H1 (cell line): ENCODE results near the gene TMBIM4.

Experiments
- ATF2 ChIP-seq: IDR thresholded peaks from 2 replicates; pipeline ENCODE4 v1.6.1; 2012; ENCODE audit warnings: low read length, inconsistent platforms
- BRCA1 ChIP-seq: IDR thresholded peaks from 2 replicates; pipeline ENCODE4 v1.6.1; 2012; ENCODE audit warnings: low read depth, low read length, improper control_type of control experiment
- CTCF ChIP-seq, 3 experiments: IDR thresholded peaks; 1 replicate in 2 of 3; 2 replicates in 1 of 3; pipeline versions ENCODE4 v1.5.1 to v1.6.1; 2011; ENCODE audit warnings: low read length in 3 of 3, mild to moderate bottlenecking in 3 of 3, inconsistent platforms in 2 of 3, low read depth in 1 of 3, moderate library complexity in 1 of 3; ENCODE audit not compliant: insufficient read depth in 1 of 3; ENCODE audit errors: control extremely low read depth in 1 of 3
- EZH2 ChIP-seq: fragments of 200-600 bp; sonication (generic); IDR thresholded peaks from 2 replicates; pipeline ENCODE4 v1.7.1; 2012; ENCODE audit warnings: low read depth, mild to moderate bottlenecking, moderate library complexity, low read length, inconsistent platforms; ENCODE audit not compliant: severe bottlenecking
- HDAC2 ChIP-seq, 2 experiments: fragments of 300-600 bp in 1 of 2; sonication (generic) in 1 of 2; IDR thresholded peaks; 2 replicates each; pipeline ENCODE4 v1.6.1; 2011 to 2012; ENCODE audit warnings: low read depth in 2 of 2, low read length in 2 of 2, mild to moderate bottlenecking in 2 of 2, moderate library complexity in 2 of 2, borderline replicate concordance in 1 of 2, inconsistent platforms in 1 of 2
- JUN ChIP-seq: IDR thresholded peaks from 2 replicates; pipeline ENCODE4 v1.6.1; 2011; ENCODE audit warnings: low read depth, mild to moderate bottlenecking, improper control_type of control experiment, low read length
- MAFK ChIP-seq: IDR thresholded peaks from 2 replicates; pipeline ENCODE4 v1.6.1; 2012; ENCODE audit warnings: low read depth, mild to moderate bottlenecking, improper control_type of control experiment, low read length
- MAX ChIP-seq: IDR thresholded peaks from 2 replicates; pipeline ENCODE4 v1.6.1; 2012; ENCODE audit warnings: inconsistent platforms
- POLR2A ChIP-seq, 2 experiments: IDR thresholded peaks; 1 replicate in 1 of 2; 2 replicates in 1 of 2; pipeline ENCODE4 v1.6.1; 2011; ENCODE audit warnings: low read depth in 2 of 2, low read length in 2 of 2, mild to moderate bottlenecking in 2 of 2; ENCODE audit errors: control extremely low read depth in 1 of 2
- POLR2AphosphoS5 ChIP-seq: IDR thresholded peaks from 2 replicates; pipeline ENCODE4 v1.6.1; 2011; ENCODE audit warnings: low read depth, low read length
- RAD21 ChIP-seq, 2 experiments: IDR thresholded peaks in 1 of 2; conservative IDR thresholded peaks in 1 of 2; 2 replicates each; pipeline ENCODE4 v1.6.1; 2011; ENCODE audit warnings: low read depth in 2 of 2, low read length in 2 of 2, improper control_type of control experiment in 1 of 2, inconsistent platforms in 1 of 2, mild to moderate bottlenecking in 1 of 2, moderate library complexity in 1 of 2
- RFX5 ChIP-seq: IDR thresholded peaks from 2 replicates; pipeline ENCODE4 v1.6.1; 2011; ENCODE audit warnings: low read depth, low read length, improper control_type of control experiment, borderline replicate concordance
- SP1 ChIP-seq: IDR thresholded peaks from 2 replicates; pipeline ENCODE4 v1.6.1; 2011; ENCODE audit warnings: low read depth, low read length
- USF2 ChIP-seq: IDR thresholded peaks from 2 replicates; pipeline ENCODE4 v1.6.1; 2011; ENCODE audit warnings: low read length, improper control_type of control experiment

- TF ChIP-seq CTCF (IDR thresholded peaks at IDR 0.05; ENCODE audit: control extremely low read depth in 1 of 3, insufficient read depth in 1 of 3, low read depth in 1 of 3, low read length in 3 of 3) (no peak), USF2 (no peak), MAFK (no peak), POLR2AphosphoS5 (no peak), JUN (no peak), RAD21 (IDR thresholded peaks at IDR 0.05 in 1 of 2, conservative IDR thresholded peaks at IDR 0.05 in 1 of 2; ENCODE audit: low read depth in 2 of 2, low read length in 2 of 2) (no peak), HDAC2 (IDR thresholded peaks at IDR 0.05; ENCODE audit: borderline replicate concordance in 1 of 2, low read depth in 2 of 2, low read length in 2 of 2) (no peak), ATF2 (no peak), BRCA1 (no peak), RFX5 (no peak), POLR2A (IDR thresholded peaks at IDR 0.05; ENCODE audit: control extremely low read depth in 1 of 2, low read depth in 2 of 2, low read length in 2 of 2) (no peak), MAX (no peak), SP1 (no peak), EZH2 (no peak)
These were observed 6.5 kb upstream of the TMBIM4 start for GRCh38 chr12:66176105-66176900.
